NCI-H1436 (cell line): ENCODE measurements around the gene MEIS2.

Experiments
- DNase-seq: peaks from one replicate; lab custom pipeline; 2025; lab: John Stamatoyannopoulos, UW

Gene MEIS2

GRCh38 chr15:36936613-36937012 lies 163.7 kb downstream of the MEIS2 start:
- no peak for DNase-seq

GRCh38 chr15:36933255-36933990 lies 166.9 kb downstream of the MEIS2 start:
- DNase-seq: no peak

GRCh38 chr15:36932070-36932469 lies 168.3 kb downstream of the MEIS2 start:
- no peak for DNase-seq

GRCh38 chr15:36931434-36931833 lies 168.9 kb downstream of the MEIS2 start:
- no peak for DNase-seq

GRCh38 chr15:36926427-36926825 lies 173.9 kb downstream of the MEIS2 start:
- DNase-seq: no peak

- peak; percentile 79 for DNase-seq
These were observed 174.5 kb downstream of the MEIS2 start for GRCh38 chr15:36925653-36926426.

- DNase-seq: no peak
These were observed 175.3 kb downstream of the MEIS2 start for GRCh38 chr15:36925049-36925448.

GRCh38 chr15:36924034-36924433 lies 176.3 kb downstream of the MEIS2 start:
- no peak for DNase-seq

- no peak for DNase-seq
These were observed 178.8 kb downstream of the MEIS2 start for GRCh38 chr15:36921484-36922091.

GRCh38 chr15:36917411-36918267 lies 182.7 kb downstream of the MEIS2 start:
- DNase-seq: no peak

GRCh38 chr15:36914960-36915808 lies 185.2 kb downstream of the MEIS2 start:
- DNase-seq: no peak

GRCh38 chr15:36914466-36914865 lies 185.9 kb downstream of the MEIS2 start:
- no peak for DNase-seq

GRCh38 chr15:36912311-36912712 lies 188.0 kb downstream of the MEIS2 start:
- DNase-seq: no peak

- DNase-seq: peak; percentile 48
These were observed 188.9 kb downstream of the MEIS2 start for GRCh38 chr15:36911322-36911944.

GRCh38 chr15:36908991-36909390 lies 191.4 kb downstream of the MEIS2 start:
- no peak for DNase-seq

GRCh38 chr15:36907295-36907694 lies 193.1 kb downstream of the MEIS2 start:
- no peak for DNase-seq

- no peak for DNase-seq
These were observed 194.4 kb downstream of the MEIS2 start for GRCh38 chr15:36905908-36906307.

GRCh38 chr15:36904715-36905114 lies 195.6 kb downstream of the MEIS2 start:
- DNase-seq: no peak

- no peak for DNase-seq
These were observed 196.3 kb downstream of the MEIS2 start for GRCh38 chr15:36903922-36904556.

- DNase-seq: no peak
These were observed 197.2 kb downstream of the MEIS2 start for GRCh38 chr15:36903195-36903594.
